ENCODE measurements around the gene AP2A2.

Gene AP2A2

GRCh38 chr11:899724-900123 is 25.9 kb upstream of the AP2A2 start:
- no peak for DNase-seq

DNA sequence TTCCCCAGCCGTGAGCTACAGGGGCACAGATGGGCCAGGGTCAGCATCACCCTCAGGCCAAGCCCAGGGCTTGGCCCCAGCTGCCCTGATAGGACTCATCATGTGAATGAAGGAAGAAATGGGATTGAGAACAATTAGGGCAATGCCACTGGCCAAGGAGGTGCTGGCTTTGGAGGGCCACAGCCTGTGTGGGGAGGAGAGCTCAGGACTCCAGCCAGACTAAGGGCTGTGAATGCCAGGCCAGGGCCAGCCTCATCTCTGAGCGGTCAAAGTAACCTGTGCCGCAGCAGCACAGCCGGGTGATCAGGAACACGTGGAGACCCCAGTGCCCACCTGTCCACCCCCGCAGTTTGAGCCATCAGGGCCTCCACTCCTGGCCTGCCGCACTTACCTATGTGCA is 25.1 kb upstream of the AP2A2 start:
- no peak for DNase-seq

GRCh38 chr11:901452-902061 is 24.1 kb upstream of the AP2A2 start:
- no peak for DNase-seq

DNA sequence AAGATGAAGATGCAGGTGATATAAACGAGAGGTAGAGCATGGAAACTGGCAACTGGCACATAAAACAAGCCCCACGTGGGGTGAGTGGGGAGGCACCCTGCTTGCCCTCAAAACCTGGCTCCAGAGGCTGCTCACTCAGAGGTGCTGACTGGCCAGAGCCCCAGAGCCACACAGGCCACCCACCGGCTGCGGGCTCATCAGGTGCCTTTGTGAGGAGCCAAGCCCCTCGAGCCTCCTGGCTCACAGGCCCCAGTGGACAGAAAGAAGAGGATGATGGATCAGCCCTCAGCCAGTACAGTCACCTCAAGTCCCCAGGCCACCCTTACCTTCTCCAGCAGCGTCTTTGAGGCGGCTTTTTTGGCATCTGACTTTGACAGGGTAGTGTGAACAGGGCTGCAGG is 21.3 kb upstream of the AP2A2 start:
- DNase-seq: no peak

GRCh38 chr11:905952-906351 is 19.7 kb upstream of the AP2A2 start:
- DNase-seq: no peak

- DNase-seq: no peak
Observed at GRCh38 chr11:907668-908067, 18.0 kb upstream of the AP2A2 start.

GRCh38 chr11:908273-908672 is 17.4 kb upstream of the AP2A2 start:
- no peak for DNase-seq

DNA sequence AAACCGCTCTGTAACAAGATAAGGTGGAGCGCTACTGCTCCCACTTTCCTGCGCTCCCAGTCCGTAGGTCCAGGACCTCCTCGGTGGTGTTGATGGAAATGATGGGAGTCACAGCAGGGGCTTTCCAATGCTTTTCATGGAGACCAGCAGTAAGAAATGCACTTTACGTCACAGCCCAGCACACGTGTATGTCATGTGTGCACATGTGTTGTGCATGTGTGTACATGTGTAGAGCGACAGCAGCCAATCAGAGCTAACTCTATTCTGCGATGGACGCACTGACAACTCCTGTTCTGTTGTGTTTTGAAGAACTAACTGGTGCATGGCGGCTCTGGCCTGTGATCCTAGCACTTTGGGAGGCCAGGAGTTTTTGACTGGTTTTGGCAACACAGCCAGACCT is 16.3 kb upstream of the AP2A2 start:
- DNase-seq: no peak

DNA sequence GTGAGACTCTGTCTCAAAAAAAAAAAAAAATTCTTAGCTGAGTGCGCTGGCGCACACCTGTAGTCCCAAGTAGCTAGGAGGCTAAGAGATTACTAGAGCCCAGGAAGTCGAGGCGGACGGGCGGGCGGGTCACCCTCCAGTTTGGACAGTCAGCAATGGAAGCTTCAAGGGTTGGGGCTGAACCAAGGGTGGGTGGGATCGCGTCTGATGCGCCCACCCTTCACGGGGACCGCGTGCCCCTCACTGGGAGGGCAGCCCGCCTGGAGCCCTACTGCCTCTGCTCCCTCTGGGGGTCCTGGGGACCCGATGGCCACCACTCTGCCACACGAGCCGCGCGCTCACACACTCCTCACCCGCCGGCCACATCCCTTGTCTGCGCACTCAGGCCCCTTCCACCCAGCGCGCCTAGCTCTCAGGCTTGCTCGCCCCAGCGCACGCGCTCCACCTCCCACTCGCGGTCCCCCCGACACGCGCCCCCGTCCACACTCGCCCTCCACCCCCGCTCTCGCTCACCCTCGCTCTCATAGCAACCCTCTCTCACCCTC is 15.6 kb upstream of the AP2A2 start:
- no peak for DNase-seq

DNA sequence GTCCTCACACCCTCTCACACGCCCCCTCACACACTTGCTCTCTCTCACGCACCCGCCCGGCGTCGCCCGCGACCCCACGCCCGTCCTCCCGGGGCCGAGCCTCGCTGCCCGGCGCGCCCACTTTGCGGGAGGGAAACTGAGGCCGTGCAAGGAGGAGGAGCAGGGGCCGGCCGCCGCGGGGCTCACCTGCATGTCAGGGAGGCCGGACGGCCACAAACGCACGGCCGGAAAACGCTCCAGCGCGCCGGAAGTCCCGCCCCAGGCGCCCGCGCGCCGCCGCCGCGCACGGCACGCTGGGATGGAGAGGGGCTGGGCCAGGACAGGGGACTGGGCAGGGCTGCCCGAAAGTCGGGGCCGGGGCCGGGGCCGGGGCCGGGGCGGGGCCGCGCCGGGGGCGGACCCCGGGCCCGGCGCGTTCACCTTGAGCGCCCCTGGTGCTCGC is 15.1 kb upstream of the AP2A2 start, which contains the start of gene CHID1:
Gene CHID1 (minus strand): TSS at position 222 of the 442 bp plus-strand sequence. CDS start 5,994 bp downstream, outside the sequence.
- DNase-seq: peak; percentile 88

- DNase-seq: peak; percentile 51
Observed at GRCh38 chr11:911031-911889, 14.4 kb upstream of the AP2A2 start.

GRCh38 chr11:911890-912219 is 13.8 kb upstream of the AP2A2 start:
- no peak for DNase-seq

DNA sequence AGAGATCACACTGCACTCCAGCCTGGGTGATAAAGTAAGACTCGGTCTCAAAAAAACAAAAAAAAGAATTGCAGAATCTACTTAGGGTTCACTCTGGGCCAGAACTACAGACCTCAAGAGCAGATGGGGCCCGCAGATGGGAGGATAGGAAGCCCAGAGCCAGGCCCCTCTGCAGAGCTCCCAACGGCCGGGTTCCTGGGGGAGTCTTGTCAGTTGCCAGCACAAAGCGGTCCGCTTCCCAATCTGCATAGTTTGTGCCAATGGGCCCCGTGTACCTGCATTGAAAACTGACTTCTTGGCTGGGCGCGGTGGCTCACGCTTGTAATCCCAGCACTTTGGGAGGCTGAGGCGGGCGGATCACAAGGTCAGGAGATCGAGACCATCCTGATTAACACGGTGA is 13.4 kb upstream of the AP2A2 start:
- no peak for DNase-seq

GRCh38 chr11:913043-913442 is 12.6 kb upstream of the AP2A2 start:
- no peak for DNase-seq

DNA sequence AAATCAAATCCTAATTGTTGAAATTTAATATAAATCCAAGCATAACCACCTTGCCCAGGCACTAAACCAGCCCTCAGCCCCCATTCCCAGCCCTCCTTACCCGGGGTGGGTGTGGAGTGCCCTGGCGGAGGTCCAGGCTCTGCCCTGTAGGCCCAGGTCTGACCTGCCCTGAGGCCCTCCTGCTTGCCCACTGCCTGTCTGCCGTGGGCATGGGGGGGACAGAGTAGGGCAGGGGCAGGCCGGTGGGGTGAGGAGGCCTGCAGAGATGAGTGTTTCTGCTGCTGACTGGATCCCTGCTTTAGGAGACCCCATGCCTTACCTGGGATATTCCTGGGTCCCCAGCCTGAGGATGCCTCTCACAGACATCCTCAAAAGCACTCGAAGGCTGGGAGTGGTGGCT is 11.5 kb upstream of the AP2A2 start:
- DNase-seq: no peak

GRCh38 chr11:914747-915501 is 10.7 kb upstream of the AP2A2 start:
- DNase-seq: no peak

- no peak for DNase-seq
Observed at GRCh38 chr11:917426-917825, 8.2 kb upstream of the AP2A2 start.

GRCh38 chr11:921921-922678 is 3.6 kb upstream of the AP2A2 start:
- DNase-seq: no peak

- no peak for DNase-seq
Observed at GRCh38 chr11:923691-924405, 1.8 kb upstream of the AP2A2 start.

DNA sequence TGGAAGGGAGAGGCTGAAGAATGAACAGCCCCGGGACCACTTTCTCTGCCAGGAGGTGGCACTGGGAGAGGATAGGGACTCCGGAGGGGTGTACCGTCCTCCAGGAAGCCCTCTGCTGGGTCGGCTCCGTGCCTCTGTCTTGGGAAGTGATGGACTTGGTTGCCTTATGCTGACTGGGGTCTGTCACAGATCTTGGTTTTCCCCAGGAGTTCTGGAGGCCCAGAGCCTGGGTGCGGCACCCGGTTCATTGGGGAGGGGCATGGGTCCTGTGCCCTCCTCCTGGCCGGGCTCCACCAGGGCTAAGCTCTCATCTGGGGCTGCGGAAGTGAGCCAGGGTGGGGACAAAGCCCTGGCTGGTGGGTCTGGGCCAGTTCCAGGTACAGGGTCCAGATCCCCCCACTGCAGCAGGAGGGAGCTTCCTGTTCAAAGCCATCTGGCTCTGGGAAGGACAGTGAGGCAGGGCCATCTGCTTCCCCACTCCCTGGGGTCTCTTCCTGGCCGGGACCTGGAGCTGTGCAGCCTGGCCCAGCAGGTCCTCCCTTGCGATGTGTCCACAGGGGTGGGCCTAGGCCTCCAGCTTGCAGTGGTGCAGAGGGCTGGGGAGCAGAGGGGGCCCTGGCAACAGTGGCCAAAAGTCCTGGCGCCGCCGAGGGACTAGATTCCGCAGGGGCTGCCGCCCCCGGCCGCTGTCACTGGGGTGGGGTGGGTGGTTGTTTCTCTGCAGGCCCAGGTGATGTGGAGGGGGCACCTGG is 1.1 kb upstream of the AP2A2 start:
- no peak for DNase-seq

GRCh38 chr11:925158-925495 is 543 bp upstream of the AP2A2 start:
- no peak for DNase-seq
